IPS-18a (cell line): ENCODE measurements around the gene HCN4.

Experiments
- H3K27ac ChIP-seq: one replicate; pipeline ENCODE4 v1.5.1; 2013; ENCODE audit warnings: low read length
- H3K27me3 ChIP-seq: one replicate; pipeline ENCODE4 v1.6.1; 2013; ENCODE audit warnings: mild to moderate bottlenecking, low read length; ENCODE audit not compliant: control insufficient read depth, insufficient read depth
- H3K36me3 ChIP-seq: one replicate; pipeline ENCODE4 v1.6.1; 2013; ENCODE audit warnings: low read depth, low read length; ENCODE audit not compliant: control insufficient read depth
- H3K4me1 ChIP-seq: one replicate; pipeline ENCODE4 v1.6.1; 2013; ENCODE audit warnings: low read depth, low read length; ENCODE audit not compliant: control insufficient read depth
- H3K4me3 ChIP-seq: one replicate; pipeline ENCODE4 v1.5.1; 2013; ENCODE audit warnings: low read length
- H3K9ac ChIP-seq: one replicate; pipeline ENCODE4 v1.6.1; 2013; ENCODE audit warnings: mild to moderate bottlenecking, low read length, moderate library complexity
- H3K9me3 ChIP-seq: one replicate; pipeline ENCODE4 v1.6.1; 2013; ENCODE audit warnings: low read depth, low read length; ENCODE audit not compliant: control insufficient read depth

The HCN4 gene

GRCh38 chr15:73341886-73342600, 26.7 kb downstream of the HCN4 start:
- Histone ChIP-seq H3K27me3 (no peaks in the 10 kb centered on the region), H3K4me3 (no peak overlapping the region)

DNA sequence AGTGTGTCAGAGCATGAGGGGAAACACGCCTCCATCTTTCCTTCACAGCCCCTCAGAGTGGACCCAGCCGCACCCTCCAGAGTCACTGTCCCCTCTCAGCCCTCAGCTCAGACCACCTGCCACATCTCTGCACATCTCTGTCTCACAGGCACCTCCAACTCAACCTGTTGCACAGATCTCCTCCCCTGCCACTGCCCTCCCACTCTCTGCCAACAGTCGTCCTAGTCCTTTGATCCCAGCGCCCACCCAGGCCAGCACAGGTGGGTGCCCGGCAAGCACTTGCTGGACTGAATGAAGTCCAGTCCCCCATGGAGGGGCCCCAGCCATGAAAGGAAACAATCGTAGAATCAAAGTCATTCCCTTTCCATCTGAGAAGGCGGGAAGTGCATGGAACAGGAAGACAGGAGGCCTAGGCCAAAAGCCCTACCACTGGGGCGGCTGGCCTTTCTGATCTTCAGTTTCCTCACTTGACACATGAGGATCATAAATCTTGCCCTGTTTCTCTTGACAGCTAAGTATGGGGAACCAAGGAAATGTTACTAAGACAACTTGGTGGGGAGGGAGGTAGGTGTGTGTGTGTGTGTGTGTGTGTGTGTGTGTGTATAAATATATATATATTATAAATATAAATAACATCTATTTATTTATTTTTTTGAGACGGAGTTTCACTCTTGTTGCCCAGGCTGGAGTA, 28.1 kb downstream of the HCN4 start:
- Histone ChIP-seq H3K9ac (no peak overlapping the region), H3K4me3 (no peak overlapping the region), H3K9me3 (no peaks in the 10 kb centered on the region), H3K4me1 (no peaks in the 10 kb centered on the region), H3K27ac (no peak overlapping the region), H3K36me3 (peaks cover 9% of the 10 kb centered on the region), H3K27me3 (no peaks in the 10 kb centered on the region)

More at GRCh38 chr15:73341886-73342600, 26.7 kb downstream of the HCN4 start:
- Histone ChIP-seq H3K27ac (no peak overlapping the region), H3K36me3 (peaks cover 9% of the 10 kb centered on the region), H3K4me1 (no peaks in the 10 kb centered on the region), H3K9ac (no peak overlapping the region), H3K9me3 (no peaks in the 10 kb centered on the region)

DNA sequence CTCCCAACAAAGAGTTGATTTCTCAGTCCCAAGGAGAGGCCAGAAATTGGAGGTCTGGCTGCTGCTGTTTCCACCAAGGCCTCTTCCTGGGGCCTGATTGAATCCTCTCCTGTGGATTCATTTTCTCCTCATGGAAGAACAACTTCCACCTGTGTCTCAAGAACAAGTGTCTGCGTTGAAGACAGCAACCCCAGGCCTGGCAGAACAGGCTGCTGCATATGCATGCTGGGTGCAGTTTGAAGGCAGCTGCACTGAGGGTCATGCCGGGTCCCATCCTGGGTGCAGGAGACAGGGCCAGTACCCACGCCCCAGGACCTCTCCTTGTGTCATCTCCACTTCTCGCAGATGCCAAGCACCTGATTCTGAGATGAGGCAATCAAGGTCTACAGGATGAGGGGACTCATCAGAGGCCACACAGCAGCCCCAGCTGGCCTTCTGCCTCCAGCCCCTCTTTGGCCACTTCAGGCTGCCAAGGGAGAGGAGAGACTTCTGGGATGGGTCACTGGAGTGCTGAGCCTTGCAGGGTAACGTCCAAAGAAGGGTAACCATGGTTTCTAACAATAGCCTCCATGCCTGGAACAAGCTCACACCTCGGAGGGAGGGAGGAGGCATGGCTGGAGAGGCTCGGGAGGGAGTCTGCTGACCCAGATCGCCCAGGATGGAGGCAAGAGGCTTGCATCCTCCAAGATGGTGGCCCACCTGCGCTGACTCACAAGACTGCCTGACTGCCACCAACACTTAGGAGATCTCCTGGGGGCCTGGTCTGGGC, 30.0 kb downstream of the HCN4 start:
- no peaks in the 10 kb centered on the region for H3K9me3 ChIP-seq
- peaks cover 9% of the 10 kb centered on the region for H3K36me3 ChIP-seq
- no peak overlapping the region for H3K4me3 ChIP-seq
- no peak overlapping the region for H3K9ac ChIP-seq
- H3K27ac ChIP-seq, result no peak overlapping the region
- H3K27me3 ChIP-seq, result no peaks in the 10 kb centered on the region
- no peaks in the 10 kb centered on the region for H3K4me1 ChIP-seq

GRCh38 chr15:73338058-73338457, 30.7 kb downstream of the HCN4 start:
- H3K27ac ChIP-seq, result no peak overlapping the region

DNA sequence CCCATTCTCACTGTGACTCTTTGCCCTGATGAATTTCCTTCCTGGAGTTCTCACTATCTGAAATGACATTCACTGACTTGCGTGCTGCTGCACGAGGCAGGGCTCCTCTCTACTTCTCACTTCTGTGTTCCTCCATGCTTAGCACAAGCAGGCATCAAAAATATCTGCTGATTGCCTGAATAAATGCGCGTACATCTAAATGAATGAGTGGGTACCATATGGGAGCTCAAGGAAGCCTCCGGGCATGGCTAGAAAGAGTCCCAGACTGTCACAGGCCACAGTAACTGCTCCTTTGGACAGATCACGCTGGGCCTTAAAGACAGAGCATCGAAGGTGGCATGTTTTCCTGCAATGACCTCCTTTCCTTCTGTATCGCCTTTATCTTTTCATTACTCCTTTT, 31.6 kb downstream of the HCN4 start:
- H3K4me3 ChIP-seq, result no peak overlapping the region
- no peaks in the 10 kb centered on the region for H3K9me3 ChIP-seq
- H3K27me3 ChIP-seq, result no peaks in the 10 kb centered on the region
- no peaks in the 10 kb centered on the region for H3K4me1 ChIP-seq
- no peak overlapping the region for H3K9ac ChIP-seq
- H3K36me3 ChIP-seq, result no peaks in the 10 kb centered on the region
- no peak overlapping the region for H3K27ac ChIP-seq

More at GRCh38 chr15:73338058-73338457, 30.7 kb downstream of the HCN4 start:
- H3K9ac ChIP-seq, result no peak overlapping the region
- no peaks in the 10 kb centered on the region for H3K27me3 ChIP-seq
- H3K4me3 ChIP-seq, result no peak overlapping the region
- H3K36me3 ChIP-seq, result peaks cover 3% of the 10 kb centered on the region
- H3K4me1 ChIP-seq, result no peaks in the 10 kb centered on the region
- H3K9me3 ChIP-seq, result no peaks in the 10 kb centered on the region

DNA sequence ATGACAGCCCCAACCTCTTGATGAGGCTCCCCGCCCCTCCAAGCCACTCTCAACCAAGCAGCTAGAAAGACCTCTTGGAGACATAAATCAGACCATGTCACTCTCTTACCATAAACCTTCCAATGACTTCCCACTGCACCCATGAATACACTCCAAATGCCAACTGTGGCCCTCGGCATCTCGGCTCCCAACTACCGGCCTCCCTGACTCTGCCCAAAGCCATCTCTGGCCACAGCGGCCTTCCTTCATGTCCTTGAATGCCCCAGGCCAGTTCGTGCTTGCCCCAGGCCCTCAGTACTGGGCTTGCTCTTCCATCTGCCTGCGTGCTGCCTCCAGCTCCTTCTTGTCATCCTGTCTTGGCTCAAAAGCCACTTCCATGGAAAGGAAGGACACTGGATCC, 32.0 kb downstream of the HCN4 start:
- Histone ChIP-seq H3K4me1 (no peaks in the 10 kb centered on the region), H3K4me3 (no peak overlapping the region), H3K9ac (no peak overlapping the region), H3K27me3 (no peaks in the 10 kb centered on the region), H3K36me3 (no peaks in the 10 kb centered on the region), H3K9me3 (no peaks in the 10 kb centered on the region), H3K27ac (no peak overlapping the region)

DNA sequence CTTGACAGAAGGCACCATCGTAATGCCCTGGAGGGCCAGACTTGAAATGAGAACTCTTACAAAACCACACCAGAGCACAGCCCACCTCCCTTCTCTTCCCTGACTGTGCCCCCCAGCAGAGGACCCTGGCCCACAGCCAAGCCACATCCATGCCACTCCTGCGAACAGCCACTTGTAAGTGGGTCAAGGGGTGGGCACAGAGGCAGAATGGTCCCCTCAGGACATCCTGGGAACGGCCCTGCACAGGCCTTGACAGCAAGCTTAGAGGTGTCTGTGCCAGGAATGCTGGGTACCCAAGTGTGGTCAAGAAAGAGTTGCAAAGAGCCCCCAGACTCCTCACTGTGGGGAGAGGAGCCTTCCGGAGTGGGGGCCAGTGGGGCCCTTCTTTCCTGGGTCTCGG, 33.3 kb downstream of the HCN4 start:
- no peak overlapping the region for H3K27ac ChIP-seq
- H3K4me3 ChIP-seq, result no peak overlapping the region
- H3K4me1 ChIP-seq, result peaks cover 2% of the 10 kb centered on the region
- H3K27me3 ChIP-seq, result no peaks in the 10 kb centered on the region
- no peaks in the 10 kb centered on the region for H3K9me3 ChIP-seq
- no peaks in the 10 kb centered on the region for H3K36me3 ChIP-seq
- no peak overlapping the region for H3K9ac ChIP-seq

DNA sequence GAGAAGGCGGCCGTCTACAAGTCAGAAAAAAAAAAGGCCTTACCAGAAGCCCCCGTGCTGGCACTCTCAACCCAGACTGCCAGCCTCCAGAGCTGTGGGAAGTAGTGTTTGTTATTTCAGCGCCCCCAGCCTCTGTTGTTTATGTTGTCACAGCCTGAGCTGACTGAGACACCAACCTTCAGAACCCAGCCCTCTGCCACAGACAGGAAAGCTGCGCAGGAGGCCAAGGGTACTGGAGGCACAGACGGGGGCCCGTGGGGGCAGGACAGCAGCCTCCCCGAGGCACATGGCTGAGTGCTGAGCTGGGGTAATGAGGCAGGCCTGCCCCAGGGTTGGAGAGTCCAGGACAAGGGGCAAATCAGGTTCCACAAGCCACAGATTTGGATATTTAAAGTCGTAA, 33.7 kb downstream of the HCN4 start:
- Histone ChIP-seq H3K9ac (no peak overlapping the region), H3K4me3 (no peak overlapping the region), H3K36me3 (no peaks in the 10 kb centered on the region), H3K4me1 (peaks cover 4% of the 10 kb centered on the region), H3K27ac (no peak overlapping the region), H3K27me3 (no peaks in the 10 kb centered on the region), H3K9me3 (no peaks in the 10 kb centered on the region)

- Histone ChIP-seq H3K9ac (no peak overlapping the region), H3K27ac (no peak overlapping the region), H3K4me1 (peaks cover 4% of the 10 kb centered on the region)
These were observed 34.7 kb downstream of the HCN4 start for GRCh38 chr15:73334086-73334485.

GRCh38 chr15:73333001-73333400, 35.8 kb downstream of the HCN4 start:
- Histone ChIP-seq H3K27ac (no peak overlapping the region), H3K36me3 (peaks cover under 1% of the 10 kb centered on the region), H3K4me3 (no peak overlapping the region), H3K9ac (no peak overlapping the region), H3K4me1 (peaks cover 4% of the 10 kb centered on the region), H3K27me3 (no peaks in the 10 kb centered on the region), H3K9me3 (no peaks in the 10 kb centered on the region)

More at GRCh38 chr15:73334086-73334485, 34.7 kb downstream of the HCN4 start:
- H3K9me3 ChIP-seq, result no peaks in the 10 kb centered on the region
- no peaks in the 10 kb centered on the region for H3K27me3 ChIP-seq
- no peak overlapping the region for H3K4me3 ChIP-seq
- H3K36me3 ChIP-seq, result no peaks in the 10 kb centered on the region

DNA sequence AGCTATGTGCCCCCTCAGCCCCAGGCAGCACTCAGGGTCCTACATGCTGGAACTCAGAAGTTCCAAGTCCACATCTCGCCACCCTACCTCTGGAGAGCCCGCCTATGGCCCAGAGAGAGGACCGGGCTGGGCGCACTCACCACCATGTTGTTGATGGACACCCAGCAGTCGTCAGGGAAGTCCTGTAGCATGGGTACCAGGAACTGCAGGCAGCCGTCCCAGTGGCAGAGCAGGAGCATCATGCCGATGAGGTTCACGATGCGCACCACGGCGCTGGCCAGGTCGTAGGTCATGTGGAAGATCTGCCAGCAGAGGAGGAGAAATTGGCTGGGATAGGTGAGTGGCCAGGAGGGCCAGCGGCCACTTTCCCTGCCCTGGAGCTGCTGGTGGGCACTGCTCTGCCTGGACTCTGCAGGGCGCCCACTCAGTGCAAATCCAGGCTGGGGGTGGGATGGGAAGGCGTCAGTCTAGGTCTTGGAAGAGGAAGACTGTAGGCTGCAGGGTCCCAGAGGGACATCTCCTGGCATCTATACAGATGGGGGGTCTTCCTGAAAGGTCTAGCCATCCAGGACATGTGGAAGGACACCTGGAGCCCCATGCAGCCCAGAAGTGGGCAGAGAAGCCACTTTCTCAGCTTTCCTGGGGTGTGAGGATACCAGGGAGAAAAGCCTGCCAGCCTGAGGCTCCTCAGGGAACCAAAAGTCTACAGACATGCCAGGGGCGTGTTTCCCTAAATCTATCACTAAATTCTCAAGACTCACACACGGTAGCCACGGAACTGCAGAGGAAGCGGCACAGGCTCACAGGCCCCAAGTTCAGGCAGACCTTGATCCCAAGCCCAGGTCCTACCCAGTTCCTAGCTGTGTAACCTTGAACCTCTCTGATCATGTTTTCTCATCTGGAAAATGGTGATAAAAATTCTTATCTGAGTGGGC, 36.5 kb downstream of the HCN4 start:
- H3K27me3 ChIP-seq, result no peaks in the 10 kb centered on the region
- H3K36me3 ChIP-seq, result peaks cover 3% of the 10 kb centered on the region
- no peak overlapping the region for H3K9ac ChIP-seq
- no peaks in the 10 kb centered on the region for H3K9me3 ChIP-seq
- no peak overlapping the region for H3K27ac ChIP-seq
- peaks cover 4% of the 10 kb centered on the region for H3K4me1 ChIP-seq
- H3K4me3 ChIP-seq, result no peak overlapping the region
